A549 (cell line): ENCODE results near the gene DERA. TPM values are rescaled to one million over a fixed set of nuclear protein-coding genes. Genes with fewer than 3 reads are reported as not detected.

Experiments
- ATAC-seq, 2 experiments: fragments of 200-7000 bp in 1 of 2; fragments of >200 bp in 1 of 2; cut with Nextera tagmentation in 1 of 2; cut with Tn5 transposase in 1 of 2; 3 replicates each; pipeline versions ENCODE4 v1.8.0 to v1.9.1; 2018 to 2020; ENCODE audit warnings: mild to moderate bottlenecking in 1 of 2, moderate library complexity in 1 of 2
- CTCF ChIA-PET: fragments of 300-600 bp; sonication (Branson Sonifier 250); formaldehyde crosslinking; extraction: SDS; loops from one replicate; lab custom pipeline; 2021; ENCODE audit warnings: antibody characterized with exemption, inconsistent platforms; lab: Yijun Ruan, JAX
- POLR2A ChIA-PET: fragments of 350-600 bp; formaldehyde crosslinking; extraction: SDS; loops from one replicate; lab custom pipeline; 2021; ENCODE audit warnings: antibody characterized with exemption, inconsistent platforms; lab: Yijun Ruan, JAX
- DNase-seq, 2 experiments: peaks; one replicate each; pipeline versions ENCODE4 v3.0.0 to v3.0.0-alpha.2; 2011 to 2016; ENCODE audit warnings: low read depth in 1 of 2, low spot score in 1 of 2
- FAIRE-seq: peaks from 2 replicates; lab custom pipeline; 2011; peaks lifted over from hg19 to GRCh38; lab: Jason Lieb, UNC
- H3K27ac ChIP-seq, 2 experiments: fragments of >200 bp; sonication (Bioruptor Twin); formaldehyde crosslinking; 3 replicates each; pipeline ENCODE4 v1.5.1; 2016 to 2017
- H3K4me1 ChIP-seq: fragments of >200 bp; sonication (Bioruptor Twin); formaldehyde crosslinking; 3 replicates; pipeline ENCODE4 v1.6.1; 2016
- H3K4me2 ChIP-seq: fragments of >200 bp; sonication (Bioruptor Twin); formaldehyde crosslinking; 3 replicates; pipeline ENCODE4 v1.6.1; 2016
- H3K4me3 ChIP-seq: fragments of >200 bp; sonication (Bioruptor Twin); formaldehyde crosslinking; 3 replicates; pipeline ENCODE4 v1.5.1; 2016
- H3K9me3 ChIP-seq: fragments of >200 bp; sonication (Bioruptor Twin); formaldehyde crosslinking; 3 replicates; pipeline ENCODE4 v1.6.1; 2016
- ATOH8 ChIP-seq: fragments of 250-450 bp; sonication (Bioruptor Pico); IDR thresholded peaks from 2 replicates; pipeline ENCODE4 v1.5.0; 2020; ENCODE audit warnings: low read depth, mild to moderate bottlenecking, moderate library complexity
- BCL3 ChIP-seq: fragments of >200 bp; sonication (Bioruptor Twin); formaldehyde crosslinking; IDR thresholded peaks from 3 replicates; pipeline ENCODE4 v1.6.1; 2016
- CHD2 ChIP-seq: fragments of 150-350 bp; IDR thresholded peaks from 2 replicates; pipeline ENCODE4 v1.6.1; 2014; ENCODE audit warnings: low read length; ENCODE audit not compliant: partially characterized antibody
- CTCF ChIP-seq: fragments of >200 bp; sonication (Bioruptor Twin); formaldehyde crosslinking; IDR thresholded peaks from 3 replicates; pipeline ENCODE4 v1.5.1; 2016
- EP300 ChIP-seq, 2 experiments: fragments of >200 bp; sonication (Bioruptor Twin); formaldehyde crosslinking; IDR thresholded peaks; 2 replicates in 1 of 2; 3 replicates in 1 of 2; pipeline ENCODE4 v1.6.1; 2016 to 2017
- FOSB ChIP-seq: fragments of 250-450 bp; sonication (Bioruptor Pico); IDR thresholded peaks from 2 replicates; pipeline ENCODE4 v1.5.0; 2020; ENCODE audit warnings: mild to moderate bottlenecking, moderate library complexity
- GATA3 ChIP-seq: IDR thresholded peaks from 2 replicates; pipeline ENCODE4 v1.6.1; 2012; ENCODE audit warnings: borderline replicate concordance
- HMGXB4 ChIP-seq: fragments of 250-450 bp; sonication (Bioruptor Pico); IDR thresholded peaks from 2 replicates; pipeline ENCODE4 v1.5.0; 2021; ENCODE audit warnings: mild to moderate bottlenecking, moderate library complexity, borderline replicate concordance
- HOXB13 ChIP-seq: fragments of 250-450 bp; sonication (Bioruptor Pico); IDR thresholded peaks from 2 replicates; pipeline ENCODE4 v1.5.0; 2020; ENCODE audit warnings: low read depth, mild to moderate bottlenecking, moderate library complexity
- JUN ChIP-seq, 2 experiments: fragments of >200 bp; sonication (Bioruptor Twin); formaldehyde crosslinking; IDR thresholded peaks; 2 replicates in 1 of 2; 3 replicates in 1 of 2; pipeline ENCODE4 v1.6.1; 2016 to 2017
- MAZ ChIP-seq: fragments of 150-350 bp; IDR thresholded peaks from 2 replicates; pipeline ENCODE4 v1.6.1; 2014; ENCODE audit warnings: antibody characterized with exemption, low read depth, low read length, borderline replicate concordance
- PBX3 ChIP-seq: IDR thresholded peaks from 2 replicates; pipeline ENCODE4 v1.6.1; 2012
- POLR2A ChIP-seq: IDR thresholded peaks from 2 replicates; pipeline ENCODE4 v1.6.1; 2012; ENCODE audit warnings: mild to moderate bottlenecking, low read length
- REST ChIP-seq: fragments of 200-600 bp; sonication (generic); IDR thresholded peaks from 2 replicates; pipeline ENCODE4 v1.6.1; 2016; ENCODE audit warnings: antibody characterized with exemption, mild to moderate bottlenecking, moderate library complexity
- TFCP2L1 ChIP-seq: fragments of 250-450 bp; sonication (Bioruptor Pico); IDR thresholded peaks from 2 replicates; pipeline ENCODE4 v1.5.0; 2021; ENCODE audit warnings: mild to moderate bottlenecking
- TP53 ChIP-seq: fragments of 250-450 bp; sonication (Bioruptor Pico); IDR thresholded peaks from 2 replicates; pipeline ENCODE4 v1.5.0; 2021; ENCODE audit warnings: mild to moderate bottlenecking, moderate library complexity
- ZSCAN20 ChIP-seq: fragments of 250-450 bp; sonication (Bioruptor Pico); IDR thresholded peaks from 2 replicates; pipeline ENCODE4 v1.8.0; 2022; ENCODE audit warnings: mild to moderate bottlenecking, moderate library complexity
- WGBS: methylation state at CpG from one replicate; pipeline ENCODE4 v1.1.6; 2017; ENCODE audit errors: missing lambda C conversion rate; 5-methylcytosine and 5-hydroxymethylcytosine counted together
- polyA plus RNA-seq, 4 experiments: library from polyadenylated mRNA; depleted of rRNA in 3 of 4; stranded (reverse); fragments of >200 nt; fragmentation: RNase III in 1 of 4; extraction: RNeasy Plus Mini Kit Qiagen cat#74134 plus additional on column Dnase treatment in 1 of 4; gene quantifications; 2 replicates in 3 of 4; 3 replicates in 1 of 4; pipeline ENCODE4 v1.2.3, GENCODE V29; 2011 to 2017

Gene DERA
- polyA plus RNA-seq, 2 of the 4 experiments (the other 2 are of a cell fraction) = 45.2 to 65.0 TPM

GRCh38 chr12:15936751-15937150 lies 25.6 kb downstream of the DERA start:
- Histone ChIP-seq H3K27ac (no peak overlapping the region), H3K4me3 (no peak overlapping the region), H3K4me2 (no peak overlapping the region), H3K4me1 (peaks cover 3% of the 10 kb centered on the region; the same call in 2 of the 3 replicates), H3K9me3 (no peaks in the 10 kb centered on the region)
- POLR2A ChIA-PET = no interaction called here
- CTCF ChIA-PET = no interaction called here
- no peak for ATAC-seq
- no peak for FAIRE-seq
- TF ChIP-seq CHD2 (no peak), ZSCAN20 (CRISPR knock-in tag) (no peak), EP300 (IDR thresholded peaks at IDR 0.05) (no peak), JUN (IDR thresholded peaks at IDR 0.05) (no peak), MAZ (no peak), POLR2A (no peak), GATA3 (no peak), PBX3 (no peak), BCL3 (no peak), TFCP2L1 (CRISPR knock-in tag) (no peak)
- 72% methylated on average over 3 of the region's 3 CpGs for WGBS
- no peak for DNase-seq

- CTCF ChIA-PET = interaction anchor here (1.2 kb wide), 1 partner anchor 17 kb away, joined by 6 read pairs; no protein-coding TSS in a partner anchor
- Histone ChIP-seq H3K4me3 (no peak overlapping the region), H3K4me1 (no peaks in the 10 kb centered on the region), H3K4me2 (no peak overlapping the region), H3K9me3 (no peaks in the 10 kb centered on the region), H3K27ac (no peak overlapping the region)
- FAIRE-seq (no peak), DNase-seq (no peak), ATAC-seq (no peak)
- POLR2A ChIA-PET = no interaction called here
- TF ChIP-seq HOXB13 (no peak), ATOH8 (CRISPR knock-in tag) (no peak), FOSB (no peak), REST (no peak), TP53 (no peak), CTCF (no peak), HMGXB4 (no peak)
Observed at GRCh38 chr12:15937902-15938301, 26.8 kb downstream of the DERA start.
